Measurements from ENCODE around the gene SSPN. TPM values are rescaled to one million over a fixed set of nuclear protein-coding genes. Genes with fewer than 3 reads are reported as not detected.
A peak's percentile ranks its signal among the peaks of the same experiment; 100 is the strongest.

Gene SSPN
- total RNA-seq, 1 experiment from 2014 or later, result 11.9 TPM

DNA sequence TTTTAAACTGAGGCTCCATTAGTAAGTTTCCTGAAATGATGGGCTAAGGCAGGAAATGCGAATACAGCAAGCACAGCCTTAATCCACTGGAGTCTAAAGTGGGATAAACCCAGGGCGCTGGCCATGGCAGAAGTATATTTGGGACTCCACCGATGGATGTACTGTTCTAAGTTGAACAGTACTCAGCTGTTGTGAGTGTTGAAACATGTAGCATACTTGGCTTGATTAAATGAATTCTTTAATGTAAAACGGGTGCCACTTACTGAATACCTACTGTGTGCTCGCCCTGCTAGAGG is 996 bp downstream of the SSPN start:
- intact Hi-C loops (cut with micrococcal nuclease), result loop anchor here (1.0 to 5.0 kb wide), 3 partner anchors 51 to 78 kb away; no protein-coding TSS in a partner anchor
- Histone ChIP-seq H4K20me1 (ENCODE audit: low read length) (no peaks in the 10 kb centered on the region), H3F3A (ENCODE audit: low read length, unreplicated experiment) (no peaks in the 10 kb centered on the region), H2AFZ (ENCODE audit: low read length) (peak overlapping the region; percentile 94), H3K27ac (ENCODE audit: low read length) (peak overlapping the region; percentile 50), H3K79me2 (ENCODE audit: low read length) (0 out of 2 replicates have a peak, but pooled peaks cover 6% of the 10 kb centered on the region), H3K27me3 (ENCODE audit: low read length) (no peaks in the 10 kb centered on the region), H3K4me1 (ENCODE audit: insufficient read depth, low read length) (peaks cover 36% of the 10 kb centered on the region), H3K4me3 (ENCODE audit: low read length) (peak overlapping the region; percentile 69), H3K36me3 (ENCODE audit: low read depth, low read length) (no peaks in the 10 kb centered on the region), H3K4me2 (ENCODE audit: low read length) (peak overlapping the region; percentile 92), H3K9ac (ENCODE audit: low read length) (peak overlapping the region; percentile 81), H3K9me2 (replicated peaks; ENCODE audit: low read length) (no peaks in the 10 kb centered on the region), H3K9me3 (ENCODE audit: low read length) (no peaks in the 10 kb centered on the region)
- no peak for DNase-seq
- TF ChIP-seq, protein P1, sequence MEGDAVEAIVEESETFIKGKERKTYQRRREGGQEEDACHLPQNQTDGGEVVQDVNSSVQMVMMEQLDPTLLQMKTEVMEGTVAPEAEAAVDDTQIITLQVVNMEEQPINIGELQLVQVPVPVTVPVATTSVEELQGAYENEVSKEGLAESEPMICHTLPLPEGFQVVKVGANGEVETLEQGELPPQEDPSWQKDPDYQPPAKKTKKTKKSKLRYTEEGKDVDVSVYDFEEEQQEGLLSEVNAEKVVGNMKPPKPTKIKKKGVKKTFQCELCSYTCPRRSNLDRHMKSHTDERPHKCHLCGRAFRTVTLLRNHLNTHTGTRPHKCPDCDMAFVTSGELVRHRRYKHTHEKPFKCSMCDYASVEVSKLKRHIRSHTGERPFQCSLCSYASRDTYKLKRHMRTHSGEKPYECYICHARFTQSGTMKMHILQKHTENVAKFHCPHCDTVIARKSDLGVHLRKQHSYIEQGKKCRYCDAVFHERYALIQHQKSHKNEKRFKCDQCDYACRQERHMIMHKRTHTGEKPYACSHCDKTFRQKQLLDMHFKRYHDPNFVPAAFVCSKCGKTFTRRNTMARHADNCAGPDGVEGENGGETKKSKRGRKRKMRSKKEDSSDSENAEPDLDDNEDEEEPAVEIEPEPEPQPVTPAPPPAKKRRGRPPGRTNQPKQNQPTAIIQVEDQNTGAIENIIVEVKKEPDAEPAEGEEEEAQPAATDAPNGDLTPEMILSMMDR (conservative IDR thresholded peaks at IDR 0.05; ENCODE audit: low read depth, low read length), result no peak
- TF ChIP-seq EZH2phosphoT487 (IDR thresholded peaks at IDR 0.05; ENCODE audit: borderline replicate concordance, low read length), result no peak
- TF ChIP-seq EZH2 (IDR thresholded peaks at IDR 0.05; ENCODE audit: low read length, unreplicated experiment), result no peak
- peak; percentile 10 for ATAC-seq
- no TSS peak for BruUV-seq (replicated peaks)
- ChIA-PET POLR2A (ENCODE audit: unreplicated experiment) (no interaction called here), CTCF (interaction anchor here (0.6 to 2.4 kb wide), 3 partner anchors 43 to 78 kb away, joined by 3 to 6 read pairs (median 5); no protein-coding TSS in a partner anchor)

DNA sequence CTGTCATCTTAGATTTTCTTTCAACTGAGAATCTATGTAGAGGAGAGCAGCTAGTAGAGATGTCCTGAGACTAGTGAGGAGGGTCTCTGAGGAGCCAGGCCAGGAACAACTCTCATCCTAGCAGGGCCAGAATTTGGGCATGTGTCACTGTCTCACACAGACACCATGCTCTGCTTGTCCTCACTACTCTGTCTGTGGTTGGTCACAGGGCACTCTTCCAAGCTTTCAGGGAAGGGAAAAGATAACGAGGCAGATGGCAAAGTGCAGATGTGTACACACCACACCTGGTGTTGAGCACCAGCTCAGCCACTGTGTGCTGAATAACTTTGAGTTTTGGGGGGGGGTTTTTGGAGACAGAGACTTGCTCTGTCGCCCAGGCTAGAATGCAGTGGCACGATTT is 2.5 kb downstream of the SSPN start:
- Histone ChIP-seq H3K9me2 (replicated peaks; ENCODE audit: low read length) (no peaks in the 10 kb centered on the region), H2AFZ (ENCODE audit: low read length) (no peak overlapping the region), H3K4me3 (ENCODE audit: low read length) (no peak overlapping the region), H3K4me2 (ENCODE audit: low read length) (0 out of 2 replicates have a peak overlapping the region, but pooled peaks have one; percentile 32), H3K27ac (ENCODE audit: low read length) (no peak overlapping the region), H3K36me3 (ENCODE audit: low read depth, low read length) (no peaks in the 10 kb centered on the region), H3K9ac (ENCODE audit: low read length) (no peak overlapping the region), H3K9me3 (ENCODE audit: low read length) (no peaks in the 10 kb centered on the region), H3F3A (ENCODE audit: low read length, unreplicated experiment) (no peaks in the 10 kb centered on the region), H3K79me2 (ENCODE audit: low read length) (0 out of 2 replicates have a peak, but pooled peaks cover 6% of the 10 kb centered on the region), H4K20me1 (ENCODE audit: low read length) (no peaks in the 10 kb centered on the region), H3K27me3 (ENCODE audit: low read length) (no peaks in the 10 kb centered on the region), H3K4me1 (ENCODE audit: insufficient read depth, low read length) (peaks cover 36% of the 10 kb centered on the region)
- ChIA-PET POLR2A (ENCODE audit: unreplicated experiment) (no interaction called here), CTCF (interaction anchor here (0.6 kb wide), 1 partner anchor 454 kb away, joined by 6 read pairs; no protein-coding TSS in a partner anchor)
- DNase-seq, result peak; percentile 36
- TF ChIP-seq, protein P1 (conservative IDR thresholded peaks at IDR 0.05; ENCODE audit: low read depth, low read length), result no peak
- TF ChIP-seq EZH2 (IDR thresholded peaks at IDR 0.05; ENCODE audit: low read length, unreplicated experiment) (no peak), EZH2phosphoT487 (IDR thresholded peaks at IDR 0.05; ENCODE audit: borderline replicate concordance, low read length) (no peak)
- intact Hi-C loops (cut with micrococcal nuclease), result loop anchor here (2.0 to 5.0 kb wide), 2 partner anchors 49 to 71 kb away; no protein-coding TSS in a partner anchor
- BruUV-seq (replicated peaks), result no TSS peak
- no peak for ATAC-seq

DNA sequence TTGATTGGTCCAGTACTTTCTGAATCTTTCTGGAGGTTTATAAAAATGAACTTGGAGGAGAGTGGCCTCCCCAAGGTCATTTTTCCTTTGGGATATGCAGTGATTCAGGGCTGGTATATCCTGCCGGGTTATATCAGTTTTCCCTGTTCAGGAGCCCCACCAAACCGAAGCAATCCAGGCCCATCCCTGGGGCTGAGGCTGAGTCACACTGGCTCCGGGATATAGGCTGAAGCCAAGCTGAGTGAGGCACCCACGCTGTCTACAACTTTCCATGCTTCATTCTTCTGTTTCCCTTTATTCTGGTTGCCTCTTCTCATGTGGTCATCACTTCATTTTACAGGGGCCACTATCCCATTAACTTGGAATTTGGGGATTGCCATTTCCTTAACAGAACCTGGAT is 3.4 kb downstream of the SSPN start:
- BruUV-seq (replicated peaks), result no TSS peak
- Histone ChIP-seq H3K27ac (ENCODE audit: low read length) (no peak overlapping the region), H3K27me3 (ENCODE audit: low read length) (no peaks in the 10 kb centered on the region), H3K4me3 (ENCODE audit: low read length) (no peak overlapping the region), H3K79me2 (ENCODE audit: low read length) (0 out of 2 replicates have a peak, but pooled peaks cover 6% of the 10 kb centered on the region), H3F3A (ENCODE audit: low read length, unreplicated experiment) (no peaks in the 10 kb centered on the region), H3K9ac (ENCODE audit: low read length) (no peak overlapping the region), H4K20me1 (ENCODE audit: low read length) (no peaks in the 10 kb centered on the region), H2AFZ (ENCODE audit: low read length) (peak overlapping the region; percentile 20), H3K4me1 (ENCODE audit: insufficient read depth, low read length) (peaks cover 36% of the 10 kb centered on the region), H3K4me2 (ENCODE audit: low read length) (peak overlapping the region; percentile 32), H3K36me3 (ENCODE audit: low read depth, low read length) (no peaks in the 10 kb centered on the region), H3K9me3 (ENCODE audit: low read length) (no peaks in the 10 kb centered on the region), H3K9me2 (replicated peaks; ENCODE audit: low read length) (no peaks in the 10 kb centered on the region)
- TF ChIP-seq EZH2 (IDR thresholded peaks at IDR 0.05; ENCODE audit: low read length, unreplicated experiment), result no peak
- no peak for TF ChIP-seq EZH2phosphoT487 (IDR thresholded peaks at IDR 0.05; ENCODE audit: borderline replicate concordance, low read length)
- TF ChIP-seq, protein P1 (conservative IDR thresholded peaks at IDR 0.05; ENCODE audit: low read depth, low read length), result no peak
- DNase-seq (peak; percentile 78), ATAC-seq (peak; percentile 37)
- intact Hi-C loops (cut with micrococcal nuclease), result loop anchor here (5.0 kb wide), 1 partner anchor 49 kb away; no protein-coding TSS in a partner anchor
- ChIA-PET CTCF (interaction anchor here (0.6 kb wide), 1 partner anchor 49 kb away, joined by 3 read pairs; no protein-coding TSS in a partner anchor), POLR2A (ENCODE audit: unreplicated experiment) (interaction anchor here (0.6 kb wide), 1 partner anchor 14 kb away, joined by 3 read pairs; no protein-coding TSS in a partner anchor)
